K562 (cell line): Measurements from ENCODE around the gene ZDHHC14. TPM values are rescaled to one million over a fixed set of nuclear protein-coding genes. Genes with fewer than 3 reads are reported as not detected.

Experiments used
- ATAC-seq: fragments of 200-7000 bp; cut with Tn5 transposase; 3 replicates; pipeline ENCODE4 v1.9.1; 2020; ENCODE audit warnings: moderate library complexity
- BruUV-seq: library from RNA; stranded (reverse); fragments of 400-500 nt; replicated peaks from 2 replicates; lab custom pipeline; 2021; lab: Mats Ljungman, UMichigan
- CTCF ChIA-PET: fragments of 300-600 bp; formaldehyde crosslinking; extraction: SDS; loops from one replicate; lab custom pipeline; 2021; ENCODE audit warnings: low intra/inter-chr PET ratio; lab: Yijun Ruan, JAX
- POLR2A ChIA-PET: fragments of 300-600, 350-650 bp; sonication (Branson Sonifier 250); formaldehyde crosslinking; extraction: SDS; loops from one replicate; lab custom pipeline; 2021; ENCODE audit warnings: antibody characterized with exemption, inconsistent platforms; lab: Yijun Ruan, JAX
- DNase-seq, 4 experiments: peaks; one replicate each; pipeline versions ENCODE4 v3.0.0 to v3.0.0-alpha.2; 2011 to 2018; ENCODE audit warnings: low spot score in 3 of 4, mixed read lengths in 3 of 4; ENCODE audit errors: extremely low read depth in 1 of 4
- FAIRE-seq: peaks from 2 replicates; lab custom pipeline; 2011; peaks lifted over from hg19 to GRCh38; lab: Jason Lieb, UNC
- H2AFZ ChIP-seq: 2 replicates; pipeline ENCODE4 v1.6.0; 2011; ENCODE audit warnings: low read depth, low read length, control low read depth, inconsistent platforms
- H3K27ac ChIP-seq: fragments of 200-600 bp; 3 replicates; pipeline ENCODE4 v1.8.0; 2011; ENCODE audit warnings: low read depth, mild to moderate bottlenecking, control low read depth, inconsistent platforms, low read length, moderate library complexity, mixed read lengths; ENCODE audit errors: extremely low read depth
- H3K27me3 ChIP-seq, 2 experiments: fragments of 300-600 bp in 1 of 2; 2 replicates in 1 of 2; 3 replicates in 1 of 2; pipeline versions ENCODE4 v1.6.0 to v1.8.0; 2011; ENCODE audit warnings: inconsistent platforms in 2 of 2, low read length in 2 of 2, mild to moderate bottlenecking in 1 of 2, mixed read lengths in 1 of 2, moderate library complexity in 1 of 2; ENCODE audit not compliant: control insufficient read depth in 2 of 2, insufficient read depth in 2 of 2
- H3K36me3 ChIP-seq: fragments of 300-600 bp; 3 replicates; pipeline ENCODE4 v1.8.0; 2011; ENCODE audit warnings: mild to moderate bottlenecking, low read length, inconsistent platforms; ENCODE audit not compliant: control insufficient read depth, insufficient read depth
- H3K4me1 ChIP-seq, 2 experiments: fragments of 200-600 bp in 1 of 2; replicated peaks in 1 of 2; 2 replicates in 1 of 2; 3 replicates in 1 of 2; pipeline versions ENCODE4 v1.5.1 to v1.8.0; 2011; ENCODE audit warnings: inconsistent platforms in 2 of 2, low read length in 2 of 2, mild to moderate bottlenecking in 1 of 2, mixed read lengths in 1 of 2, moderate library complexity in 1 of 2; ENCODE audit not compliant: control insufficient read depth in 2 of 2, insufficient read depth in 2 of 2
- H3K4me2 ChIP-seq: 2 replicates; pipeline ENCODE4 v1.6.1; 2011; ENCODE audit warnings: low read length, control low read depth, inconsistent platforms, mixed read lengths; ENCODE audit not compliant: insufficient read depth
- H3K4me3 ChIP-seq: fragments of 200-600 bp; sonication (generic), shearing (Covaris generic); 2 replicates; pipeline ENCODE4 v1.5.1; 2016; ENCODE audit warnings: control low read depth, inconsistent platforms
- H3K79me2 ChIP-seq: fragments of 200-600 bp; 3 replicates; pipeline ENCODE4 v1.8.0; 2011; ENCODE audit warnings: low read length, inconsistent platforms; ENCODE audit not compliant: control insufficient read depth, insufficient read depth
- H3K9ac ChIP-seq, 2 experiments: 2 replicates each; pipeline versions ENCODE4 v1.6.0 to v1.6.1; 2011; ENCODE audit warnings: low read depth in 2 of 2, low read length in 2 of 2, control low read depth in 1 of 2, inconsistent platforms in 1 of 2, mild to moderate bottlenecking in 1 of 2, mixed read lengths in 1 of 2; ENCODE audit not compliant: insufficient read depth in 1 of 2
- H3K9me1 ChIP-seq: one replicate; pipeline ENCODE4 v1.6.0; 2011; ENCODE audit warnings: inconsistent platforms, mild to moderate bottlenecking, low read length, moderate library complexity; ENCODE audit not compliant: control insufficient read depth, insufficient read depth
- H3K9me3 ChIP-seq: replicated peaks from 2 replicates; pipeline ENCODE4 v1.5.1; 2011; ENCODE audit warnings: low read depth, low read length, inconsistent platforms; ENCODE audit not compliant: control insufficient read depth, insufficient read depth
- H4K20me1 ChIP-seq: replicated peaks from 2 replicates; pipeline ENCODE4 v1.6.1; 2011; ENCODE audit warnings: low read length, inconsistent platforms, mixed read lengths; ENCODE audit not compliant: control insufficient read depth, insufficient read depth
- EP400 ChIP-seq: fragments of 450-650 bp; IDR thresholded peaks from 2 replicates; pipeline ENCODE4 v1.6.1; 2017; ENCODE audit warnings: antibody characterized with exemption, mild to moderate bottlenecking, moderate library complexity
- FOS ChIP-seq: IDR thresholded peaks from 3 replicates; pipeline ENCODE4 v1.6.1; 2011; ENCODE audit not compliant: insufficient read length; ENCODE audit errors: extremely low read depth
- FOXM1 ChIP-seq, 2 experiments: fragments of 450-650 bp in 1 of 2; sonication (generic) in 1 of 2; formaldehyde crosslinking in 1 of 2; IDR thresholded peaks; 2 replicates each; pipeline versions ENCODE4 v1.6.1 to v1.9.0; 2017 to 2022; ENCODE audit warnings: low read depth in 2 of 2, mild to moderate bottlenecking in 2 of 2, missing genetic modification reagents in 1 of 2, moderate library complexity in 1 of 2
- HNRNPLL ChIP-seq: fragments of 200-400 bp; formaldehyde crosslinking; IDR thresholded peaks from 2 replicates; pipeline ENCODE4 v1.6.1; 2017; ENCODE audit warnings: low read length, low read depth, mild to moderate bottlenecking; ENCODE audit not compliant: poor library complexity, severe bottlenecking
- IFI16 ChIP-seq: fragments of 250-450 bp; sonication (Bioruptor Pico); IDR thresholded peaks from 2 replicates; pipeline ENCODE4 v2.1.2; 2022; ENCODE audit warnings: mild to moderate bottlenecking, inconsistent platforms
- PPARD ChIP-seq: fragments of 250-450 bp; sonication (Bioruptor Pico); IDR thresholded peaks from 2 replicates; pipeline ENCODE4 v1.8.0; 2022; ENCODE audit warnings: inconsistent platforms, mild to moderate bottlenecking, moderate library complexity
- PTBP1 ChIP-seq: fragments of 200-400 bp; formaldehyde crosslinking; IDR thresholded peaks from 2 replicates; pipeline ENCODE4 v1.6.1; 2017; ENCODE audit warnings: low read depth, low read length
- SIN3A ChIP-seq, 2 experiments: fragments of 150-350 bp in 1 of 2; IDR thresholded peaks; 2 replicates each; pipeline ENCODE4 v1.6.1; 2011 to 2016; ENCODE audit warnings: borderline replicate concordance in 2 of 2, low read depth in 2 of 2, low read length in 2 of 2, mild to moderate bottlenecking in 2 of 2, moderate library complexity in 2 of 2; ENCODE audit not compliant: control insufficient read depth in 1 of 2
- SNIP1 ChIP-seq: fragments of 450-650 bp; IDR thresholded peaks from 2 replicates; pipeline ENCODE4 v1.7.1; 2017; ENCODE audit warnings: low read depth, mild to moderate bottlenecking
- ZHX1 ChIP-seq: fragments of 150-350 bp; conservative IDR thresholded peaks from 2 replicates; pipeline ENCODE4 v1.6.1; 2014; ENCODE audit warnings: low read length
- ZNF609 ChIP-seq: sonication (generic); formaldehyde crosslinking; IDR thresholded peaks from 2 replicates; pipeline ENCODE4 v1.8.1; 2023; ENCODE audit warnings: missing genetic modification reagents, mild to moderate bottlenecking, borderline replicate concordance
- ZNF696 ChIP-seq: fragments of 250-450 bp; sonication (Bioruptor Pico); conservative IDR thresholded peaks from 2 replicates; pipeline ENCODE4 v1.4.0; 2020; ENCODE audit warnings: mild to moderate bottlenecking, moderate library complexity
- WGBS: fragments of 100-300 bp; shearing (Covaris generic); methylation state at CpG from one replicate; pipeline ENCODE4 v1.1.6; 2016; ENCODE audit warnings: low coverage, mixed read lengths; ENCODE audit not compliant: insufficient coverage; ENCODE audit errors: missing lambda C conversion rate; 5-methylcytosine and 5-hydroxymethylcytosine counted together
- in situ Hi-C: fragments of 300-500 bp; cut with MboI; formaldehyde crosslinking; loops from 4 replicates; pipeline ENCODE4 v1.15.0; 2018; ENCODE audit warnings: inconsistent platforms, mixed read lengths
- intact Hi-C: fragments of 100-400 bp; cut with micrococcal nuclease; formaldehyde crosslinking; loops from 2 replicates; pipeline ENCODE4 v1.14.2; 2022
- polyA plus RNA-seq, 8 experiments: library from polyadenylated mRNA; depleted of rRNA in 4 of 8; stranded (reverse) in 5 of 8; unstranded in 3 of 8; fragments of >200 nt; fragmentation: Nextera tagmentation in 2 of 8; fragmentation: Illumina TruSeq in 1 of 8; extraction: Ambion mirVana in 2 of 8; extraction: Trizol in 1 of 8; gene quantifications; 2 replicates each; pipeline versions ENCODE4 v1.2.1 to v1.2.3, GENCODE V29; 2011 to 2014; ENCODE audit warnings: inconsistent platforms in 1 of 8, missing spikeins in 1 of 8
- total RNA-seq, 7 experiments: library from RNA; depleted of rRNA in 6 of 7; stranded (reverse); fragments of >200 nt in 6 of 7; fragmentation: Illumina TruSeq in 2 of 7; extraction: Trizol in 2 of 7; gene quantifications; 2 replicates each; pipeline versions ENCODE4 v1.2.1 to v1.2.3, GENCODE V29; 2011 to 2021; ENCODE audit warnings: low replicate concordance in 1 of 7

Gene ZDHHC14
- total and polyA plus RNA-seq, 9 of the 15 experiments (the other 6 are each of a cell fraction or from before 2014, with no cell fraction given) = 0.92 to 23.1 (median 13.8) TPM

GRCh38 chr6:157609556-157609955 is 228.6 kb downstream of the ZDHHC14 start:
- no peaks in the 10 kb centered on the region; the same call in 2 of the 3 replicates for H3K36me3 ChIP-seq
- no peaks in the 10 kb centered on the region for H4K20me1 ChIP-seq
- DNase-seq (no peak), FAIRE-seq (no peak), ATAC-seq (no peak)
- H3K27me3 ChIP-seq = no peaks in the 10 kb centered on the region
- H2AFZ ChIP-seq = no peak overlapping the region
- intact Hi-C loops = no loop called here
- CTCF ChIA-PET = no interaction called here
- H3K27ac ChIP-seq = no peak overlapping the region
- peaks cover 7 to 18% of the 10 kb centered on the region in 2 experiments; a peak in 4 of 5 replicates for H3K4me1 ChIP-seq
- POLR2A ChIA-PET = no interaction called here
- no peaks in the 10 kb centered on the region for H3K9me3 ChIP-seq
- WGBS = 87% methylated on average over 3 of the region's 3 CpGs
- in situ Hi-C loops = no loop called here
- H3K79me2 ChIP-seq = no peaks in the 10 kb centered on the region
- H3K4me2 ChIP-seq = no peak overlapping the region
- no peaks in the 10 kb centered on the region for H3K9me1 ChIP-seq
- H3K9ac ChIP-seq = no peak overlapping the region
- BruUV-seq = no TSS peak
- H3K4me3 ChIP-seq = no peak overlapping the region
- TF ChIP-seq FOS (no peak), IFI16 (CRISPR knock-in tag) (no peak), HNRNPLL (no peak), FOXM1 (IDR thresholded peaks at IDR 0.05; ENCODE audit: low read depth) (no peak), FOXM1 (CRISPR knock-in tag; IDR thresholded peaks at IDR 0.05; ENCODE audit: low read depth) (no peak), PPARD (CRISPR knock-in tag) (no peak), SNIP1 (no peak), ZHX1 (no peak), PTBP1 (no peak), ZNF696 (CRISPR knock-in tag) (no peak), EP400 (no peak), ZNF609 (CRISPR knock-in tag) (no peak), SIN3A (IDR thresholded peaks at IDR 0.05; ENCODE audit: borderline replicate concordance in 2 of 2, control insufficient read depth in 1 of 2, low read depth in 2 of 2, low read length in 2 of 2) (no peak)
